Stomach (tissue), 4 donors: ENCODE measurements around the gene YAF2.

Experiments used
- CTCF ChIP-seq, 7 experiments: fragments of 450-650 bp in 4 of 7; fragments of 200-600 bp in 3 of 7; sonication (generic) in 3 of 7; IDR thresholded peaks; one replicate each; pipeline ENCODE4 v1.5.1; 2016 to 2019; ENCODE audit warnings: antibody characterized with exemption in 7 of 7, control low read depth in 2 of 7, mild to moderate bottlenecking in 1 of 7
- EP300 ChIP-seq: sonication (generic); formaldehyde crosslinking; IDR thresholded peaks from one replicate; pipeline ENCODE4 v1.6.1; 2017; ENCODE audit warnings: antibody characterized with exemption
- POLR2A ChIP-seq, 4 donors: fragments of 450-650 bp; IDR thresholded peaks; one replicate each; pipeline ENCODE4 v1.6.1; 2016; ENCODE audit warnings: antibody characterized with exemption in 4 of 4, control low read depth in 2 of 4, mild to moderate bottlenecking in 1 of 4, moderate library complexity in 1 of 4
- POLR2AphosphoS5 ChIP-seq, 3 donors: sonication (generic); formaldehyde crosslinking; IDR thresholded peaks; one replicate each; pipeline ENCODE4 v1.6.1; 2016; ENCODE audit warnings: antibody characterized with exemption in 3 of 3

- TF ChIP-seq CTCF (IDR thresholded peaks at IDR 0.05) (no peak), POLR2A (IDR thresholded peaks at IDR 0.05) (no peak), POLR2AphosphoS5 (IDR thresholded peaks at IDR 0.05) (no peak), EP300 (no peak)
These were observed 111.1 kb downstream of the YAF2 start for GRCh38 chr12:42126963-42127362.
